GM23338 (cell line): Measurements from ENCODE around the gene NUDT4. TPM values are rescaled to one million over a fixed set of nuclear protein-coding genes. Genes with fewer than 3 reads are reported as not detected.

Experiments used
- ATAC-seq: fragments of 200-7000 bp; cut with Tn5 transposase; 3 replicates; pipeline ENCODE4 v1.9.1; 2020
- DNase-seq: peaks from one replicate; pipeline ENCODE4 v3.0.0-alpha.2; 2015; ENCODE audit warnings: low spot score
- H2AFZ ChIP-seq: fragments of 200-600 bp; sonication (generic); 2 replicates; pipeline ENCODE4 v1.8.0; 2016; ENCODE audit warnings: antibody characterized with exemption, mild to moderate bottlenecking, moderate library complexity
- H3F3A ChIP-seq: fragments of 200-600 bp; sonication (generic); replicated peaks from 2 replicates; pipeline ENCODE4 v1.8.0; 2017; ENCODE audit warnings: antibody characterized with exemption, mixed run types, low read depth
- H3K27ac ChIP-seq: fragments of 200-600 bp; sonication (generic); 2 replicates; pipeline ENCODE4 v1.6.1; 2016; ENCODE audit warnings: low read depth
- H3K27me3 ChIP-seq: fragments of 200-600 bp; sonication (generic); 2 replicates; pipeline ENCODE4 v1.8.0; 2016; ENCODE audit warnings: mild to moderate bottlenecking, mixed run types, moderate library complexity; ENCODE audit not compliant: insufficient read depth
- H3K36me3 ChIP-seq: fragments of 200-600 bp; sonication (generic); 2 replicates; pipeline ENCODE4 v1.8.0; 2016; ENCODE audit warnings: mild to moderate bottlenecking; ENCODE audit not compliant: insufficient read depth
- H3K4me1 ChIP-seq: fragments of 200-600 bp; sonication (generic); 2 replicates; pipeline ENCODE4 v1.8.0; 2016; ENCODE audit warnings: mild to moderate bottlenecking, moderate library complexity; ENCODE audit not compliant: insufficient read depth
- H3K4me2 ChIP-seq: fragments of 200-600 bp; sonication (generic); 2 replicates; pipeline ENCODE4 v1.7.1; 2017; ENCODE audit warnings: mixed run types
- H3K4me3 ChIP-seq: fragments of 200-600 bp; sonication (generic); 2 replicates; pipeline ENCODE4 v1.6.1; 2016; ENCODE audit warnings: mixed run types
- H3K79me2 ChIP-seq: fragments of 200-600 bp; sonication (generic); replicated peaks from 2 replicates; pipeline ENCODE4 v1.8.0; 2017; ENCODE audit warnings: mild to moderate bottlenecking; ENCODE audit not compliant: insufficient read depth
- H3K9me2 ChIP-seq: fragments of 200-600 bp; sonication (generic); 2 replicates; pipeline ENCODE4 v1.8.0; 2017; ENCODE audit not compliant: insufficient read depth
- H4K20me1 ChIP-seq: fragments of 200-600 bp; sonication (generic); replicated peaks from 2 replicates; pipeline ENCODE4 v1.8.0; 2017; ENCODE audit warnings: mild to moderate bottlenecking; ENCODE audit not compliant: insufficient read depth
- H3K27ac Mint-ChIP-seq: 2 replicates; pipeline ENCODE4 v1.8.0; 2020; ENCODE audit warnings: inconsistent platforms, mild to moderate bottlenecking, moderate library complexity, mixed read lengths
- H3K27me3 Mint-ChIP-seq: 3 replicates; pipeline ENCODE4 v1.8.0; 2022; ENCODE audit warnings: low read depth, mild to moderate bottlenecking, moderate library complexity, mixed read lengths, inconsistent platforms; ENCODE audit not compliant: insufficient read depth, poor library complexity
- H3K36me3 Mint-ChIP-seq: 3 replicates; pipeline ENCODE4 v1.8.0; 2021; ENCODE audit warnings: low read depth, mild to moderate bottlenecking, inconsistent platforms, moderate library complexity, mixed read lengths
- H3K4me1 Mint-ChIP-seq: 3 replicates; pipeline ENCODE4 v1.8.0; 2020; ENCODE audit warnings: mild to moderate bottlenecking, inconsistent platforms, mixed read lengths
- H3K4me3 Mint-ChIP-seq: 3 replicates; pipeline ENCODE4 v1.8.0; 2021; ENCODE audit warnings: moderate library complexity, mild to moderate bottlenecking, inconsistent platforms, mixed read lengths
- H3K9me3 Mint-ChIP-seq: 3 replicates; pipeline ENCODE4 v1.8.0; 2020; ENCODE audit warnings: moderate library complexity, mild to moderate bottlenecking, inconsistent platforms, mixed read lengths
- CTCF ChIP-seq, 2 experiments: fragments of 200-600 bp in 1 of 2; sonication (generic) in 1 of 2; conservative IDR thresholded peaks; 2 replicates each; pipeline versions ENCODE4 v1.5.1 to v1.6.1; 2016 to 2017; ENCODE audit warnings: antibody characterized with exemption in 2 of 2, low read depth in 2 of 2, mild to moderate bottlenecking in 2 of 2, moderate library complexity in 1 of 2
- ETS1 ChIP-seq: IDR thresholded peaks from 2 replicates; pipeline ENCODE4 v1.6.1; 2016; ENCODE audit warnings: antibody characterized with exemption
- EZH2 ChIP-seq: fragments of 200-600 bp; sonication (generic); IDR thresholded peaks from one replicate; pipeline ENCODE4 v1.8.0; 2017; ENCODE audit warnings: antibody characterized with exemption, mild to moderate bottlenecking, low read depth; ENCODE audit not compliant: unreplicated experiment
- JUNB ChIP-seq: IDR thresholded peaks from one replicate; pipeline ENCODE4 v1.6.1; 2016; ENCODE audit warnings: antibody characterized with exemption; ENCODE audit not compliant: unreplicated experiment
- NANOG ChIP-seq: IDR thresholded peaks from 2 replicates; pipeline ENCODE4 v1.6.1; 2016; ENCODE audit warnings: antibody characterized with exemption, borderline replicate concordance
- POLR2AphosphoS5 ChIP-seq: IDR thresholded peaks from 2 replicates; pipeline ENCODE4 v1.6.1; 2016; ENCODE audit warnings: antibody characterized with exemption, low read depth
- STAT1 ChIP-seq: IDR thresholded peaks from one replicate; pipeline ENCODE4 v1.6.1; 2016; ENCODE audit warnings: antibody characterized with exemption; ENCODE audit not compliant: unreplicated experiment
- ZNF114 ChIP-seq: fragments of 250-450 bp; sonication (Bioruptor Pico); IDR thresholded peaks from 2 replicates; pipeline ENCODE4 v1.5.0; 2020; ENCODE audit warnings: mild to moderate bottlenecking, moderate library complexity
- ZNF331 ChIP-seq: fragments of 250-450 bp; sonication (Bioruptor Pico); IDR thresholded peaks from 2 replicates; pipeline ENCODE4 v1.5.0; 2020; ENCODE audit warnings: low read depth, mild to moderate bottlenecking, moderate library complexity
- ZNF462 ChIP-seq: fragments of 250-450 bp; sonication (Bioruptor Pico); IDR thresholded peaks from 2 replicates; pipeline ENCODE4 v1.5.0; 2020; ENCODE audit warnings: mild to moderate bottlenecking, moderate library complexity
- long read RNA-seq: library from polyadenylated mRNA; unstranded; transcript quantifications from one replicate; pipeline ENCODE4 v2.0.0, GENCODE V29; 2020; ENCODE audit not compliant: unreplicated experiment
- polyA plus RNA-seq: library from polyadenylated mRNA; unstranded; fragments of >200 nt; fragmentation: Nextera tagmentation; extraction: Ambion mirVana; gene quantifications from 2 replicates; pipeline ENCODE4 v1.2.1, GENCODE V29; 2016
- total RNA-seq: library from RNA; depleted of rRNA; stranded (reverse); fragments of >200 nt; shearing (Covaris generic); gene quantifications from 2 replicates; pipeline ENCODE4 v1.2.3, GENCODE V29; 2014; rRNA removed

NUDT4 gene
- 67.2 and 69.7 TPM in 2 replicates for total RNA-seq
- polyA plus RNA-seq: 29.5 and 32.3 TPM in 2 replicates
- long read RNA-seq, full-length matches to known transcripts: 24 of 28 reads
- long read RNA-seq, partial matches to known transcripts: 0 of 28 reads
- long read RNA-seq, other reads (novel, unspliced or antisense): 4 of 28 reads

- Histone ChIP-seq H3K4me2 (peak within 1 kb of the TSS; percentile 97), H3K27me3 (no peaks in the 10 kb centered on the region), H4K20me1 (peaks cover 40% of the 10 kb centered on the region), H3K79me2 (peaks cover 44% of the 10 kb centered on the region), H3K36me3 (no peaks in the 10 kb centered on the region), H3K4me3 (peak within 1 kb of the TSS; percentile 99), H3F3A (peaks cover 11% of the 10 kb centered on the region; the same call in 1 of the 2 replicates), H3K9me2 (no peaks in the 10 kb centered on the region), H3K27ac (peak within 1 kb of the TSS; percentile 77), H3K4me1 (peaks cover 71% of the 10 kb centered on the region), H2AFZ (peak within 1 kb of the TSS; percentile 86)
- Mint-ChIP-seq H3K9me3 (no peaks in the 10 kb centered on the region; the same call in 2 of the 3 replicates), H3K27me3 (peaks cover 14% of the 10 kb centered on the region), H3K4me3 (peak within 1 kb of the TSS; percentile 99), H3K4me1 (peaks cover 55% of the 10 kb centered on the region), H3K27ac (peak within 1 kb of the TSS; percentile 94), H3K36me3 (peaks cover 8% of the 10 kb centered on the region; the same call in 2 of the 3 replicates)
- TF ChIP-seq POLR2AphosphoS5 (peak; percentile 86), STAT1 (no peak)
- peak; percentile 91 for DNase-seq
- ATAC-seq: peak; percentile 76
These were observed at the start of gene NUDT4 for GRCh38 chr12:93377252-93378195. Gene NUDT4 (plus strand): TSS chr12:93377925. CDS start chr12:93378323, 398 bp downstream.

GRCh38 chr12:93333054-93333453 is 44.7 kb upstream of the NUDT4 start:
- DNase-seq: no peak
- H3K36me3 ChIP-seq: no peaks in the 10 kb centered on the region
- H3F3A ChIP-seq: no peaks in the 10 kb centered on the region
- H3K4me1 Mint-ChIP-seq: no peaks in the 10 kb centered on the region; the same call in 2 of the 3 replicates
- no peak overlapping the region for H3K27ac ChIP-seq
- H3K27me3 Mint-ChIP-seq: no peaks in the 10 kb centered on the region
- no peaks in the 10 kb centered on the region for H3K27me3 ChIP-seq
- H3K79me2 ChIP-seq: no peaks in the 10 kb centered on the region
- no peaks in the 10 kb centered on the region for H3K4me1 ChIP-seq
- H3K4me3 Mint-ChIP-seq: no peak overlapping the region
- H3K4me3 ChIP-seq: no peak overlapping the region
- no peak overlapping the region for H3K4me2 ChIP-seq
- ATAC-seq: no peak
- no peaks in the 10 kb centered on the region for H3K9me3 Mint-ChIP-seq
- H3K9me2 ChIP-seq: 0 out of 2 replicates have a peak, but pooled peaks cover 4% of the 10 kb centered on the region
- H4K20me1 ChIP-seq: no peaks in the 10 kb centered on the region
- no peak overlapping the region for H2AFZ ChIP-seq
- H3K36me3 Mint-ChIP-seq: no peaks in the 10 kb centered on the region
- no peak overlapping the region for H3K27ac Mint-ChIP-seq
- no peak for TF ChIP-seq ETS1
- no peak for TF ChIP-seq ZNF331 (CRISPR knock-in tag)
- no peak for TF ChIP-seq STAT1
- TF ChIP-seq NANOG: no peak
- TF ChIP-seq JUNB: no peak
- TF ChIP-seq CTCF (conservative IDR thresholded peaks at IDR 0.05; ENCODE audit: low read depth in 2 of 2): no peak
- no peak for TF ChIP-seq ZNF114
- TF ChIP-seq EZH2: no peak
- no peak for TF ChIP-seq ZNF462 (CRISPR knock-in tag)
